GM18520 (cell line): ENCODE results near the gene ITPRID2.
A peak's percentile ranks its signal among the peaks of the same experiment; 100 is the strongest.
"Not testable (repeated sequence)": the region's sequence is repeated elsewhere in the genome, so short reads cannot be mapped to it uniquely, and the experiment has no call there.

Experiments used
- ATAC-seq: cut with Tn5 transposase; IDR thresholded peaks from one replicate; pipeline ENCODE4 v1.9.1; 2021; ENCODE audit not compliant: unreplicated experiment

Gene ITPRID2

GRCh38 chr2:181915102-181915501, 23.6 kb downstream of the ITPRID2 start:
- no peak for ATAC-seq

- no peak for ATAC-seq
These were observed 25.5 kb downstream of the ITPRID2 start for GRCh38 chr2:181916726-181917718.

GRCh38 chr2:181918188-181918587, 26.7 kb downstream of the ITPRID2 start:
- ATAC-seq, result no peak

- no peak for ATAC-seq
These were observed 31.6 kb downstream of the ITPRID2 start for GRCh38 chr2:181923121-181923520.

GRCh38 chr2:181924336-181924735, 32.8 kb downstream of the ITPRID2 start:
- no peak for ATAC-seq

GRCh38 chr2:181934694-181935093, 43.2 kb downstream of the ITPRID2 start:
- no peak for ATAC-seq

- no peak for ATAC-seq
These were observed 45.9 kb downstream of the ITPRID2 start for GRCh38 chr2:181937473-181937872.

- ATAC-seq, result no peak
These were observed 52.0 kb downstream of the ITPRID2 start for GRCh38 chr2:181943411-181944124.

- no peak for ATAC-seq
These were observed 52.8 kb downstream of the ITPRID2 start for GRCh38 chr2:181944164-181944913.

- ATAC-seq, result no peak
These were observed 53.4 kb downstream of the ITPRID2 start for GRCh38 chr2:181944914-181945291.

GRCh38 chr2:181946444-181947127, 55.1 kb downstream of the ITPRID2 start:
- no peak for ATAC-seq

GRCh38 chr2:181947273-181947672, 55.7 kb downstream of the ITPRID2 start:
- no peak for ATAC-seq

GRCh38 chr2:181948227-181948626, 56.7 kb downstream of the ITPRID2 start:
- ATAC-seq, result no peak

- ATAC-seq, result no peak
These were observed 57.5 kb downstream of the ITPRID2 start for GRCh38 chr2:181949047-181949446.

GRCh38 chr2:181952404-181953226, 61.1 kb downstream of the ITPRID2 start:
- no peak for ATAC-seq

GRCh38 chr2:181953881-181954537, 62.5 kb downstream of the ITPRID2 start:
- peak; percentile 44 for ATAC-seq

GRCh38 chr2:181954538-181954883, 63.0 kb downstream of the ITPRID2 start:
- peak; percentile 13 for ATAC-seq

GRCh38 chr2:181955010-181955409, 63.5 kb downstream of the ITPRID2 start:
- ATAC-seq, result no peak

- not testable (repeated sequence) for ATAC-seq
These were observed 64.3 kb downstream of the ITPRID2 start for GRCh38 chr2:181955866-181956265.
